IMR-90 (cell line): ENCODE measurements around the gene DNMT1. TPM values are rescaled to one million over a fixed set of nuclear protein-coding genes. Genes with fewer than 3 reads are reported as not detected.

Source experiments
- ATAC-seq: fragments of 200-7000 bp; cut with Tn5 transposase; 2 replicates; pipeline ENCODE4 v1.9.1; 2020; ENCODE audit warnings: low read depth, mild to moderate bottlenecking, moderate library complexity
- BruUV-seq: library from RNA; stranded (reverse); fragments of 400-500 nt; replicated peaks from 2 replicates; lab custom pipeline; 2021; lab: Mats Ljungman, UMichigan
- CTCF ChIA-PET: fragments of 300-600 bp; formaldehyde crosslinking; extraction: SDS; loops from one replicate; lab custom pipeline; 2021; ENCODE audit warnings: antibody characterized with exemption; lab: Yijun Ruan, JAX
- POLR2A ChIA-PET: fragments of 300-600 bp; sonication (Branson Sonifier 250); formaldehyde crosslinking; loops from one replicate; lab custom pipeline; 2022; ENCODE audit warnings: antibody characterized with exemption; ENCODE audit not compliant: unreplicated experiment; lab: Charles Lee
- DNase-seq: peaks from one replicate; pipeline ENCODE4 v3.0.0; 2013
- H2AFZ ChIP-seq: replicated peaks from 2 replicates; pipeline ENCODE3; 2013; ENCODE audit warnings: low read length, mild to moderate bottlenecking; ENCODE audit not compliant: poor library complexity
- H2AK5ac ChIP-seq: 2 replicates; pipeline ENCODE4 v1.6.1; 2013; ENCODE audit warnings: low read depth, low read length, inconsistent platforms
- H2AK9ac ChIP-seq: replicated peaks from 2 replicates; pipeline ENCODE3; 2013; ENCODE audit warnings: mild to moderate bottlenecking, low read depth, low read length, moderate library complexity; ENCODE audit not compliant: poor library complexity
- H2BK120ac ChIP-seq: 2 replicates; pipeline ENCODE4 v1.6.1; 2013; ENCODE audit warnings: low read depth, low read length, inconsistent platforms
- H2BK15ac ChIP-seq: 3 replicates; pipeline ENCODE4 v1.6.1; 2013; ENCODE audit warnings: low read depth, low read length, inconsistent platforms
- H2BK20ac ChIP-seq: 2 replicates; pipeline ENCODE4 v1.6.1; 2013; ENCODE audit warnings: low read depth, mild to moderate bottlenecking, inconsistent platforms, low read length, moderate library complexity
- H2BK5ac ChIP-seq: 2 replicates; pipeline ENCODE4 v1.6.1; 2013; ENCODE audit warnings: mild to moderate bottlenecking, low read depth, low read length, inconsistent platforms; ENCODE audit not compliant: poor library complexity, severe bottlenecking
- H3K14ac ChIP-seq: replicated peaks from 2 replicates; pipeline ENCODE4 v1.6.1; 2013; ENCODE audit warnings: low read depth, low read length, inconsistent platforms
- H3K18ac ChIP-seq: 2 replicates; pipeline ENCODE4 v1.6.1; 2013; ENCODE audit warnings: low read depth, low read length, control low read depth
- H3K23ac ChIP-seq: 2 replicates; pipeline ENCODE4 v1.6.1; 2013; ENCODE audit warnings: low read depth, low read length, inconsistent platforms
- H3K27ac ChIP-seq: 2 replicates; pipeline ENCODE4 v1.5.1; 2013; ENCODE audit warnings: mild to moderate bottlenecking, control low read depth, low read length; ENCODE audit not compliant: insufficient read depth
- H3K27me3 ChIP-seq: 2 replicates; pipeline ENCODE4 v1.6.1; 2013; ENCODE audit warnings: low read length; ENCODE audit not compliant: control insufficient read depth, insufficient read depth
- H3K36me3 ChIP-seq: 2 replicates; pipeline ENCODE4 v1.6.1; 2013; ENCODE audit warnings: low read length, mixed read lengths; ENCODE audit not compliant: control insufficient read depth, insufficient read depth
- H3K4ac ChIP-seq: 2 replicates; pipeline ENCODE4 v1.6.1; 2013; ENCODE audit warnings: low read depth, low read length, inconsistent platforms
- H3K4me1 ChIP-seq: 2 replicates; pipeline ENCODE4 v1.6.1; 2013; ENCODE audit warnings: low read length, mixed read lengths; ENCODE audit not compliant: control insufficient read depth, insufficient read depth
- H3K4me2 ChIP-seq: 2 replicates; pipeline ENCODE4 v1.6.1; 2013; ENCODE audit warnings: low read depth, mild to moderate bottlenecking, control low read depth, low read length, moderate library complexity
- H3K4me3 ChIP-seq: 2 replicates; pipeline ENCODE4 v1.5.1; 2013; ENCODE audit warnings: low read depth, mild to moderate bottlenecking, control low read depth, low read length, moderate library complexity; ENCODE audit not compliant: insufficient read depth
- H3K56ac ChIP-seq: 2 replicates; pipeline ENCODE4 v1.6.1; 2013; ENCODE audit warnings: low read length, inconsistent platforms; ENCODE audit not compliant: insufficient read depth; ENCODE audit errors: extremely low read depth
- H3K79me1 ChIP-seq, 2 experiments: 2 replicates each; pipeline ENCODE4 v1.6.1; 2013; ENCODE audit warnings: low read length in 2 of 2, inconsistent platforms in 1 of 2, low read depth in 1 of 2
- H3K9ac ChIP-seq: 2 replicates; pipeline ENCODE4 v1.6.1; 2013; ENCODE audit warnings: low read depth, low read length, control low read depth
- H3K9me1 ChIP-seq: 2 replicates; pipeline ENCODE4 v1.6.1; 2013; ENCODE audit warnings: low read length, inconsistent platforms; ENCODE audit not compliant: insufficient read depth
- H3K9me3 ChIP-seq: 2 replicates; pipeline ENCODE4 v1.6.1; 2013; ENCODE audit warnings: low read length; ENCODE audit not compliant: control insufficient read depth, insufficient read depth
- H4K20me1 ChIP-seq: 2 replicates; pipeline ENCODE4 v1.6.1; 2013; ENCODE audit warnings: low read length, inconsistent platforms; ENCODE audit not compliant: insufficient read depth
- H4K5ac ChIP-seq: 2 replicates; pipeline ENCODE4 v1.6.1; 2013; ENCODE audit warnings: mild to moderate bottlenecking, low read depth, low read length, control low read depth
- H4K8ac ChIP-seq, 2 experiments: 2 replicates each; pipeline ENCODE4 v1.6.1; 2013; ENCODE audit warnings: low read depth in 2 of 2, low read length in 2 of 2, control low read depth in 1 of 2, inconsistent platforms in 1 of 2
- H4K91ac ChIP-seq: 2 replicates; pipeline ENCODE4 v1.6.1; 2013; ENCODE audit warnings: low read depth, low read length, inconsistent platforms; ENCODE audit not compliant: insufficient read depth
- BHLHE40 ChIP-seq: fragments of 150-350 bp; IDR thresholded peaks from 2 replicates; pipeline ENCODE4 v1.6.1; 2016; ENCODE audit warnings: mild to moderate bottlenecking, low read depth, low read length
- ELK1 ChIP-seq: fragments of 150-350 bp; IDR thresholded peaks from 2 replicates; pipeline ENCODE4 v1.6.1; 2016; ENCODE audit warnings: low read depth, mild to moderate bottlenecking, low read length, moderate library complexity, borderline replicate concordance
- FOS ChIP-seq: fragments of 150-350 bp; IDR thresholded peaks from 2 replicates; pipeline ENCODE4 v1.6.1; 2016; ENCODE audit warnings: low read depth, low read length
- MAFK ChIP-seq: IDR thresholded peaks from 2 replicates; pipeline ENCODE4 v1.6.1; 2012; ENCODE audit warnings: low read depth, low read length, improper control_type of control experiment
- MAZ ChIP-seq: IDR thresholded peaks from 2 replicates; pipeline ENCODE4 v1.6.1; 2012; ENCODE audit warnings: low read depth, mild to moderate bottlenecking, low read length, improper control_type of control experiment, moderate library complexity, borderline replicate concordance
- MXI1 ChIP-seq: IDR thresholded peaks from 2 replicates; pipeline ENCODE4 v1.6.1; 2012; ENCODE audit warnings: low read depth, mild to moderate bottlenecking, low read length, moderate library complexity, borderline replicate concordance
- RAD21 ChIP-seq: IDR thresholded peaks from 2 replicates; pipeline ENCODE4 v1.6.1; 2012; ENCODE audit warnings: low read length, improper control_type of control experiment
- RCOR1 ChIP-seq: IDR thresholded peaks from 2 replicates; pipeline ENCODE4 v1.6.1; 2012; ENCODE audit warnings: mild to moderate bottlenecking, low read length, improper control_type of control experiment; ENCODE audit not compliant: insufficient replicate concordance
- USF2 ChIP-seq: fragments of 150-350 bp; IDR thresholded peaks from 2 replicates; pipeline ENCODE4 v1.6.1; 2017; ENCODE audit warnings: mild to moderate bottlenecking, antibody characterized with exemption, low read length, low read depth
- WGBS, 2 experiments: methylation state at CpG; one replicate each; pipeline versions ENCODE4 v1.1.5 to v1.1.7; 2013; ENCODE audit warnings: missing lambda C conversion rate in 2 of 2; ENCODE audit not compliant: insufficient read length in 1 of 2; ENCODE audit errors: extremely low coverage in 2 of 2; 5-methylcytosine and 5-hydroxymethylcytosine counted together
- dilution Hi-C: fragments of 300-500 bp; cut with HindIII; formaldehyde crosslinking; loops from one replicate; pipeline ENCODE4 v1.14.3; 2018; ENCODE audit warnings: low sequenced_read_pairs; ENCODE audit not compliant: unreplicated experiment
- in situ Hi-C: fragments of 300-500 bp; cut with MboI; formaldehyde crosslinking; loops from 3 replicates; pipeline ENCODE4 v1.14.3; 2019; ENCODE audit warnings: low sequenced_read_pairs, inconsistent platforms, mixed read lengths
- intact Hi-C: fragments of 100-400 bp; cut with micrococcal nuclease; formaldehyde crosslinking; loops from 2 replicates; pipeline ENCODE4 v1.10.0; 2022
- polyA plus RNA-seq, 3 experiments: library from polyadenylated mRNA; depleted of rRNA; stranded (reverse); fragments of >200 nt; gene quantifications; 2 replicates each; pipeline ENCODE4 v1.2.3, GENCODE V29; 2012; ENCODE audit warnings: low replicate concordance in 1 of 3
- total RNA-seq: library from RNA; depleted of rRNA; stranded (reverse); fragments of >200 nt; gene quantifications from 2 replicates; pipeline ENCODE4 v1.2.3, GENCODE V29; 2012
- TF ChIP-seq, protein P1 (sequence below): conservative IDR thresholded peaks from 2 replicates; pipeline ENCODE4 v1.5.1; 2012; ENCODE audit warnings: mild to moderate bottlenecking, low read depth, low read length, improper control_type of control experiment

Gene DNMT1
- total and polyA plus RNA-seq, 2 of the 4 experiments (the other 2 are of a cell fraction), result 26.2 to 83.6 TPM

DNA sequence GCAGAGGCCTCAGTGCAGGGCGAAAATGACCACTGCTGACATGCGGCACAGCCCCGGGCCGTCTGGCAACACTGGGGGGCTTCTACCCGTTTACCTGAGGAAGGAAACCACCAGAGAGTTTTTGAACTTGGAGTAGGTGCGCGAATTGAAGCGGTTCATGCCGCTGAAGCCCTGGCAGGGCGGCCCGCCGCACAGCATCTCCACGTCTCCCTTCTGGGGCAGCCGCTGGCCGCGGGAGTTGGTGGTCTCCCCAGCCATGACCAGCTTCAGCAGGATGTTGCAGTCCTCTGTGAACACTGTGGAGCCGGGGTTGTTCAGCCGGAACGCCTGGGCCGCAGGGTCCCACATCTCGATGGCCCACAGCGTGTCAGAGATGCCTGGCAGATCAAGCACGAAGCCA, 54.8 kb downstream of the DNMT1 start:
- in situ Hi-C loops, result no loop called here
- no peak overlapping the region for H3K23ac ChIP-seq

More for the DNA sequence above, 54.8 kb downstream of the DNMT1 start:
- intact Hi-C loops (no loop called here), dilution Hi-C loops (no loop called here)
- H3K4me1 ChIP-seq, result no peaks in the 10 kb centered on the region
- no peak for TF ChIP-seq RCOR1
- TF ChIP-seq MAFK, result no peak
- no peak for TF ChIP-seq MXI1
- TF ChIP-seq FOS, result no peak
- TF ChIP-seq MAZ, result no peak
- TF ChIP-seq ELK1, result no peak
- TF ChIP-seq BHLHE40, result no peak
- TF ChIP-seq USF2, result no peak
- no peak for TF ChIP-seq RAD21
- TF ChIP-seq, protein P1, sequence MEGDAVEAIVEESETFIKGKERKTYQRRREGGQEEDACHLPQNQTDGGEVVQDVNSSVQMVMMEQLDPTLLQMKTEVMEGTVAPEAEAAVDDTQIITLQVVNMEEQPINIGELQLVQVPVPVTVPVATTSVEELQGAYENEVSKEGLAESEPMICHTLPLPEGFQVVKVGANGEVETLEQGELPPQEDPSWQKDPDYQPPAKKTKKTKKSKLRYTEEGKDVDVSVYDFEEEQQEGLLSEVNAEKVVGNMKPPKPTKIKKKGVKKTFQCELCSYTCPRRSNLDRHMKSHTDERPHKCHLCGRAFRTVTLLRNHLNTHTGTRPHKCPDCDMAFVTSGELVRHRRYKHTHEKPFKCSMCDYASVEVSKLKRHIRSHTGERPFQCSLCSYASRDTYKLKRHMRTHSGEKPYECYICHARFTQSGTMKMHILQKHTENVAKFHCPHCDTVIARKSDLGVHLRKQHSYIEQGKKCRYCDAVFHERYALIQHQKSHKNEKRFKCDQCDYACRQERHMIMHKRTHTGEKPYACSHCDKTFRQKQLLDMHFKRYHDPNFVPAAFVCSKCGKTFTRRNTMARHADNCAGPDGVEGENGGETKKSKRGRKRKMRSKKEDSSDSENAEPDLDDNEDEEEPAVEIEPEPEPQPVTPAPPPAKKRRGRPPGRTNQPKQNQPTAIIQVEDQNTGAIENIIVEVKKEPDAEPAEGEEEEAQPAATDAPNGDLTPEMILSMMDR, result no peak
- ChIA-PET CTCF (no interaction called here), POLR2A (no interaction called here)
- H2BK15ac ChIP-seq, result no peak overlapping the region
- H4K8ac ChIP-seq, result no peak overlapping the region
- H3K36me3 ChIP-seq, result peaks cover 84% of the 10 kb centered on the region
- no peak overlapping the region for H4K5ac ChIP-seq
- no peak overlapping the region for H2AK5ac ChIP-seq
- no peak overlapping the region for H2BK20ac ChIP-seq
- no peak overlapping the region for H3K4ac ChIP-seq
- H4K20me1 ChIP-seq, result peaks cover 4% of the 10 kb centered on the region; the same call in 1 of the 2 replicates
- H3K18ac ChIP-seq, result no peak overlapping the region
- no peak overlapping the region for H3K9ac ChIP-seq
- no peak overlapping the region for H2AFZ ChIP-seq
- H3K4me2 ChIP-seq, result no peak overlapping the region
- H4K91ac ChIP-seq, result no peak overlapping the region
- no peaks in the 10 kb centered on the region for H3K27me3 ChIP-seq
- BruUV-seq, result no TSS peak
- ATAC-seq (no peak), DNase-seq (no peak)
- H3K9me3 ChIP-seq, result no peaks in the 10 kb centered on the region
- H3K27ac ChIP-seq, result no peak overlapping the region
- no peak overlapping the region for H2BK5ac ChIP-seq
- peaks cover 10 to 11% of the 10 kb centered on the region in 2 experiments; a peak in 3 of 4 replicates for H3K79me1 ChIP-seq
- H3K56ac ChIP-seq, result no peak overlapping the region
- no peak overlapping the region for H3K4me3 ChIP-seq
- 100% methylated on average over 12 of the region's 23 CpGs; no CpG with 5 or more reads in 1 of the 2 experiments for WGBS, 2 experiments
- H3K9me1 ChIP-seq, result no peaks in the 10 kb centered on the region
- H2AK9ac ChIP-seq, result no peak overlapping the region
- no peak overlapping the region for H2BK120ac ChIP-seq
- H3K14ac ChIP-seq, result no peak overlapping the region
